HepG2 (cell line): Measurements from ENCODE around the gene TMEM250. TPM values are rescaled to one million over a fixed set of nuclear protein-coding genes. Genes with fewer than 3 reads are reported as not detected.

ENCODE experiments used
- CBX5 ChIP-seq: sonication (generic); formaldehyde crosslinking; IDR thresholded peaks from 2 replicates; pipeline ENCODE4 v1.4.0; 2020; ENCODE audit warnings: missing genetic modification reagents, borderline replicate concordance
- EP300 ChIP-seq, 3 experiments: sonication (generic) in 1 of 3; formaldehyde crosslinking in 1 of 3; IDR thresholded peaks; 2 replicates each; pipeline versions ENCODE4 v1.5.1 to v1.6.1; 2011 to 2020; ENCODE audit warnings: low read depth in 2 of 3, low read length in 2 of 3, borderline replicate concordance in 1 of 3, improper control_type of control experiment in 1 of 3, mild to moderate bottlenecking in 1 of 3, missing genetic modification reagents in 1 of 3, moderate library complexity in 1 of 3
- GATAD1 ChIP-seq: IDR thresholded peaks from 2 replicates; pipeline ENCODE4 v1.6.1; 2016; ENCODE audit warnings: missing genetic modification reagents, missing compliant biosample characterization
- MTA1 ChIP-seq: sonication (generic); formaldehyde crosslinking; IDR thresholded peaks from 2 replicates; pipeline ENCODE4 v1.4.0; 2020; ENCODE audit warnings: missing genetic modification reagents, mild to moderate bottlenecking, borderline replicate concordance
- RFX3 ChIP-seq: IDR thresholded peaks from 2 replicates; pipeline ENCODE4 v1.6.1; 2016; ENCODE audit warnings: missing biosample characterization, missing genetic modification reagents
- SRSF1 ChIP-seq: fragments of 200-400 bp; formaldehyde crosslinking; optimal IDR thresholded peaks from 2 replicates; pipeline ENCODE3; 2017; ENCODE audit warnings: mild to moderate bottlenecking, low read depth, low read length, moderate library complexity
- TFE3 ChIP-seq: IDR thresholded peaks from 2 replicates; pipeline ENCODE4 v1.6.1; 2016
- YEATS4 ChIP-seq: sonication (generic); formaldehyde crosslinking; IDR thresholded peaks from 2 replicates; pipeline ENCODE4 v1.4.0; 2020; ENCODE audit warnings: missing genetic modification reagents, borderline replicate concordance
- YY1 ChIP-seq: IDR thresholded peaks from 2 replicates; pipeline ENCODE4 v1.6.1; 2011; ENCODE audit warnings: low read length, low read depth, moderate library complexity, mild to moderate bottlenecking; ENCODE audit not compliant: insufficient read depth, insufficient replicate concordance
- ZBTB40 ChIP-seq, 2 experiments: fragments of 450-650 bp in 1 of 2; sonication (generic) in 1 of 2; formaldehyde crosslinking in 1 of 2; IDR thresholded peaks; 2 replicates each; pipeline versions ENCODE4 v1.6.1 to v1.8.0; 2016 to 2022; ENCODE audit warnings: antibody characterized with exemption in 1 of 2, mild to moderate bottlenecking in 1 of 2, missing genetic modification reagents in 1 of 2
- ZNF574 ChIP-seq: sonication (generic); formaldehyde crosslinking; IDR thresholded peaks from 2 replicates; pipeline ENCODE4 v1.4.0; 2020; ENCODE audit warnings: missing genetic modification reagents
- ZNF577 ChIP-seq: sonication (generic); formaldehyde crosslinking; IDR thresholded peaks from 2 replicates; pipeline ENCODE4 v1.4.0; 2020; ENCODE audit warnings: mild to moderate bottlenecking, low read depth, missing genetic modification reagents, borderline replicate concordance
- polyA plus RNA-seq, 8 experiments: library from polyadenylated mRNA; depleted of rRNA in 3 of 8; stranded (reverse) in 7 of 8; unstranded in 1 of 8; fragments of >200 nt; fragmentation: Illumina TruSeq in 4 of 8; extraction: Trizol in 4 of 8; gene quantifications; 2 replicates each; pipeline versions ENCODE4 v1.2.1 to v1.2.3, GENCODE V29; 2011 to 2016; ENCODE audit warnings: low read depth in 4 of 8, missing spikeins in 1 of 8, mixed read lengths in 1 of 8; ENCODE audit not compliant: insufficient read depth in 1 of 8
- total RNA-seq, 5 experiments: library from RNA; depleted of rRNA; stranded (reverse); fragments of >200 nt; fragmentation: Illumina TruSeq; extraction: Trizol; gene quantifications; 2 replicates each; pipeline ENCODE4 v1.2.3, GENCODE V29; 2016; ENCODE audit warnings: low read depth in 1 of 5

TMEM250 gene
- total and polyA plus RNA-seq, 2 of the 13 experiments (the other 11 are each of a cell fraction or from before 2014, with no cell fraction given): 5.5 to 13.9 TPM

- TF ChIP-seq EP300 (IDR thresholded peaks at IDR 0.05; ENCODE audit: low read depth in 2 of 2, low read length in 2 of 2) (no peak), EP300 (CRISPR knock-in tag; IDR thresholded peaks at IDR 0.05; ENCODE audit: borderline replicate concordance) (no peak), ZNF577 (CRISPR knock-in tag) (no peak), ZBTB40 (IDR thresholded peaks at IDR 0.05) (no peak), ZBTB40 (CRISPR knock-in tag; IDR thresholded peaks at IDR 0.05) (no peak), TFE3 (CRISPR knock-in tag) (no peak), CBX5 (no peak), ZNF574 (CRISPR knock-in tag) (no peak), SRSF1 (no peak), GATAD1 (CRISPR knock-in tag) (no peak), MTA1 (CRISPR knock-in tag) (no peak), YY1 (peak; percentile 39), RFX3 (CRISPR knock-in tag) (no peak), YEATS4 (0 out of 2 replicates have a peak, but pooled peaks have one; percentile 12)
Observed at GRCh38 chr9:136095070-136096058, 23.3 kb downstream of the TMEM250 start, which contains the start of gene NACC2 (continued).
